ENCODE measurements around the gene ANKRD55. TPM values are rescaled to one million over a fixed set of nuclear protein-coding genes. Genes with fewer than 3 reads are reported as not detected.

Gene ANKRD55
- total RNA-seq, 2 experiments from 2014 or later: 3.7 to 5.7 TPM

DNA sequence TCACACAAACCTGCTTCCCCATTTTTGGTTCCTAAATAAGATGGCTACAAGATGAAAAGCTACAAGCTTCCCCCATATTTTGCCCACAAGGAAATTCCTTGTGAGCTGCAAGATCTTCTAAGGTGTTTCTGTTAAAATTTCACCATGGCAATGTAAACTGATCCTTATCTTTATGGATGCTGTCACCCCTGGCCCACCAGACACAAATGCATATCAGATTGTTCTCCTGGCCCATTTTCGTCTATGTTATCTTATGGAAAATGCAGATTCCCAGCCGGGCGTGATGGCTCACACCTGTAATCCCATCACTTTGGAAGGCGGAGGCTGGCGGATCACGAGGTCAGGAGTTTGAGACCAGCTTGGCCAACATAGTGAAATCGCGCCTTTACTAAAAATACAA lies 173.3 kb downstream of the ANKRD55 start:
- no peak overlapping the region for H3K4me3 Mint-ChIP-seq
- peaks cover 3% of the 10 kb centered on the region for H3K27me3 Mint-ChIP-seq
- CTCF ChIA-PET: interaction anchor here (0.6 kb wide), 1 partner anchor 280 kb away, joined by 4 read pairs; no protein-coding TSS in a partner anchor
- ATAC-seq (no peak), DNase-seq (no peak)
- no peak overlapping the region for H3K27ac Mint-ChIP-seq
- intact Hi-C loops (cut with DNase I, micrococcal nuclease): loop anchor here (2.0 to 5.0 kb wide), 6 partner anchors 21 to 267 kb away; partner anchors contain the start of gene IL6ST (in 1 of the 2)
- POLR2A ChIA-PET: interaction anchor here (0.6 to 0.7 kb wide), 2 partner anchors 10 to 82 kb away, joined by 3 to 5 read pairs; no protein-coding TSS in a partner anchor
- peaks cover 3% of the 10 kb centered on the region for H3K9me3 Mint-ChIP-seq (ENCODE audit: low read depth)
- no peaks in the 10 kb centered on the region for H3K36me3 Mint-ChIP-seq (ENCODE audit: low read depth)
- peaks cover 79% of the 10 kb centered on the region for H3K4me1 Mint-ChIP-seq

- ATAC-seq (no peak), DNase-seq (no peak)
- intact Hi-C loops (cut with DNase I, micrococcal nuclease): loop anchor here (5.0 kb wide), 2 partner anchors 35 to 45 kb away; no protein-coding TSS in a partner anchor
- Mint-ChIP-seq H3K27ac (peak overlapping the region; percentile 66), H3K4me1 (peaks cover 73% of the 10 kb centered on the region), H3K36me3 (ENCODE audit: low read depth) (peaks cover 13% of the 10 kb centered on the region), H3K9me3 (ENCODE audit: low read depth) (peaks cover 8% of the 10 kb centered on the region), H3K27me3 (peaks cover 3% of the 10 kb centered on the region), H3K4me3 (peak overlapping the region; percentile 25)
- ChIA-PET CTCF (interaction anchor here (1.0 to 1.1 kb wide), 2 partner anchors 120 to 144 kb away, joined by 3 to 4 read pairs; no protein-coding TSS in a partner anchor), POLR2A (no interaction called here)
Observed at GRCh38 chr5:56056875-56057274, 176.3 kb downstream of the ANKRD55 start.

GRCh38 chr5:56055859-56056258 lies 177.3 kb downstream of the ANKRD55 start:
- H3K9me3 Mint-ChIP-seq (ENCODE audit: low read depth): peaks cover 8% of the 10 kb centered on the region
- H3K27ac Mint-ChIP-seq: peak overlapping the region; percentile 11
- DNase-seq (no peak), ATAC-seq (no peak)
- CTCF ChIA-PET: interaction anchor here (0.8 to 1.0 kb wide), 2 partner anchors 14 to 119 kb away, joined by 3 read pairs; no protein-coding TSS in a partner anchor
- H3K4me1 Mint-ChIP-seq: peaks cover 75% of the 10 kb centered on the region
- intact Hi-C loops (cut with DNase I, micrococcal nuclease): loop anchor here (5.0 kb wide), 2 partner anchors 36 to 44 kb away; no protein-coding TSS in a partner anchor
- peaks cover 13% of the 10 kb centered on the region for H3K36me3 Mint-ChIP-seq (ENCODE audit: low read depth)
- H3K4me3 Mint-ChIP-seq: no peak overlapping the region
- POLR2A ChIA-PET: no interaction called here
- peaks cover 2% of the 10 kb centered on the region for H3K27me3 Mint-ChIP-seq

DNA sequence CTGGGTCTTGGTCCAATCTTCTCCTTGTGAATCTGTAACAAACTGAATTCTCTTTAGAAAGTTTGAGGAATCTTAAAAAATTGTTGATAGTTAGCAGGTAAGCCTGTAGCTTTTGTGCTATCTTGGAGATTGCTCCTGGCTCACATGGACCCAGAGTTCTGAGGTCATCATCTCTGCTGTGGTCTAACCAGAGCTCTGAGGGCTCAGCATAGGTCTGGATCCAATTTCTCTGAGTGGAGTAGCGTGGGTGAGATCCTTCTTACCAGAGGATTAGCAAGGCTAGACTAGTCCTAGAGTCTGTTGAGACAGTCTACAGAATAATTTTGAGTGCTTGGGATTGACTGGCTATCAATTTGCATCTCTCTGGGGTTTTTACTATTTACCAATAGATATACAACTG lies 177.8 kb downstream of the ANKRD55 start:
- Mint-ChIP-seq H3K27ac (no peak overlapping the region), H3K4me1 (peaks cover 75% of the 10 kb centered on the region), H3K4me3 (no peak overlapping the region), H3K36me3 (ENCODE audit: low read depth) (peaks cover 13% of the 10 kb centered on the region), H3K9me3 (ENCODE audit: low read depth) (peaks cover 8% of the 10 kb centered on the region), H3K27me3 (peaks cover 2% of the 10 kb centered on the region)
- no peak for ATAC-seq
- intact Hi-C loops (cut with DNase I, micrococcal nuclease): loop anchor here (5.0 kb wide), 2 partner anchors 37 to 43 kb away; no protein-coding TSS in a partner anchor
- ChIA-PET CTCF (no interaction called here), POLR2A (no interaction called here)
- no peak for DNase-seq

GRCh38 chr5:56054666-56055065 lies 178.5 kb downstream of the ANKRD55 start:
- no peak overlapping the region for H3K27ac Mint-ChIP-seq
- peaks cover 75% of the 10 kb centered on the region for H3K4me1 Mint-ChIP-seq
- CTCF ChIA-PET: no interaction called here
- DNase-seq (no peak), ATAC-seq (no peak)
- H3K4me3 Mint-ChIP-seq: no peak overlapping the region
- intact Hi-C loops (cut with DNase I, micrococcal nuclease): loop anchor here (5.0 kb wide), 2 partner anchors 38 to 42 kb away; no protein-coding TSS in a partner anchor
- POLR2A ChIA-PET: no interaction called here
- peaks cover 8% of the 10 kb centered on the region for H3K9me3 Mint-ChIP-seq (ENCODE audit: low read depth)
- H3K27me3 Mint-ChIP-seq: peaks cover 2% of the 10 kb centered on the region
- peaks cover 13% of the 10 kb centered on the region for H3K36me3 Mint-ChIP-seq (ENCODE audit: low read depth)

GRCh38 chr5:56053363-56053762 lies 179.8 kb downstream of the ANKRD55 start:
- H3K4me1 Mint-ChIP-seq: peaks cover 69% of the 10 kb centered on the region
- intact Hi-C loops (cut with DNase I, micrococcal nuclease): no loop called here
- no peak overlapping the region for H3K4me3 Mint-ChIP-seq
- ChIA-PET CTCF (interaction anchor here (0.8 to 0.9 kb wide), 2 partner anchors 12 to 47 kb away, joined by 3 read pairs; no protein-coding TSS in a partner anchor), POLR2A (no interaction called here)
- DNase-seq (no peak), ATAC-seq (no peak)
- H3K27me3 Mint-ChIP-seq: peaks cover 2% of the 10 kb centered on the region
- no peak overlapping the region for H3K27ac Mint-ChIP-seq
- peaks cover 8% of the 10 kb centered on the region for H3K9me3 Mint-ChIP-seq (ENCODE audit: low read depth)
- peaks cover 13% of the 10 kb centered on the region for H3K36me3 Mint-ChIP-seq (ENCODE audit: low read depth)

DNA sequence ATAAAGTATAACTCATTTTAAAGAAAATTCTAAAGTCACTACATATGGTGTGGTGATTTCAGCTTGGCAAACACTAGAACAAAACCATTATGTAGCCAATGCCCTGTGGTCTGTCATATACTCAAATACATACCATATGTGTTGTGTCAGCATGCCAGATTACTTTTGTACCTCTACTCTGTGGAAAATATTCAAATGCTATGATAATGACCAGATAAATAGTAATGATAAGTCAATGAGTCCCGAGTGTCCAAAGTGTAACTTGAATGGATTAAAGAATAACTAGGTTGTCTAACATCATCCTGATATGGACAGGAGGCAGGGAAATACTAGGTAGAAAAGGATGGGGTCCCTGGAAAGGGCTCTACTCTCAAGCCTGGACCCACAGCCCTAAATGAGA lies 180.4 kb downstream of the ANKRD55 start:
- no peak overlapping the region for H3K27ac Mint-ChIP-seq
- ATAC-seq: no peak

DNA sequence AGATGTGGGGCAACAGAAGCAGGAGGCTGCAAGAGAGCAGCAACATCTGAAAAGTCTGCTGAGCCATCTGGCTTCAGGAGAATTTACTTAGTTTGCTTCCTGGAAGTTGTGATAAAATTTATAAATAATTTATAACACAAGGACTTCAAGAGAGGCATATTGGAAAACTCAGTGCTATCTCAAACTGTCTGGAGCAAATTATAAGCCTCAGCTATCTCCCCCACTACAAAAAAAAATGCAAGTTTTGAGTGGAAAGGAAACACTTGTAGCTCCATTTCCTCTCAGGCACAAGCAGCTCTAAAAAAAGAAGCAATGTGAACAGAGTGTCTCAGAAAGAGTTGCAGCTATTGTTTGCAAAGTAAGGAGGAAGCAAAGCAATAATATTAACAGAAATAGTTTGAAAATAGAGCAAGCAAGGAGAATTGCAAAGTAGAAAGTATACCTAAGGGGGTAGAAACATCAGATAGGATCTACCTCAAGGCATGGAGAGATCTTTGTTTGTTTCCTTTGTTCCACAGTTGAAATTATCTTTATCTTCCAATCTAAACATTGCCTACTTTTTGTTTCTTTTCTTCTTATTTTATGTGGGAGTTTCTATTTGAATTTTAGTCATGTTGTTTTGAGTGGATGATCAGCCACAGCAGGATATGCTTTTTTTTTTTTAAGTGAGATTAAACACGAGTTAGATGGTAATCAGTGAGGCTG lies 182.4 kb downstream of the ANKRD55 start:
- intact Hi-C loops (cut with DNase I, micrococcal nuclease): loop anchor here (2.0 kb wide), 2 partner anchors 14 to 24 kb away; no protein-coding TSS in a partner anchor
- Mint-ChIP-seq H3K27ac (peak overlapping the region; percentile 55), H3K27me3 (no peaks in the 10 kb centered on the region), H3K4me3 (peak overlapping the region; percentile 5), H3K36me3 (ENCODE audit: low read depth) (peaks cover 14% of the 10 kb centered on the region), H3K4me1 (peaks cover 62% of the 10 kb centered on the region), H3K9me3 (ENCODE audit: low read depth) (peaks cover 7% of the 10 kb centered on the region)
- POLR2A ChIA-PET: interaction anchor here (1.0 kb wide), 1 partner anchor 44 kb away, joined by 4 read pairs; no protein-coding TSS in a partner anchor
- ATAC-seq (peak; percentile 52), DNase-seq (no peak)
- CTCF ChIA-PET: no interaction called here

More for the DNA sequence above, 180.4 kb downstream of the ANKRD55 start:
- Mint-ChIP-seq H3K36me3 (ENCODE audit: low read depth) (peaks cover 13% of the 10 kb centered on the region), H3K27me3 (peaks cover 2% of the 10 kb centered on the region), H3K4me3 (no peak overlapping the region), H3K9me3 (ENCODE audit: low read depth) (peaks cover 8% of the 10 kb centered on the region), H3K4me1 (peaks cover 69% of the 10 kb centered on the region)
- POLR2A ChIA-PET: interaction anchor here (0.7 to 0.8 kb wide), 2 partner anchors 43 to 105 kb away, joined by 4 read pairs; no protein-coding TSS in a partner anchor
- intact Hi-C loops (cut with DNase I, micrococcal nuclease): no loop called here
- CTCF ChIA-PET: no interaction called here
- no peak for DNase-seq

Other genes with a start within 250 kb of the ANKRD55 start
- 10 to 100 TPM; 57.1 to 64.4 TPM for gene IL6ST, start 238.4 kb downstream of the ANKRD55 start, total RNA-seq

All from activated CD4-positive, alpha-beta T cell treated with anti-CD3 and anti-CD28 coated beads for 36 hours (primary cell).